Endothelial cell (in vitro differentiated cells): ENCODE results near the gene MRPL21. TPM values are rescaled to one million over a fixed set of nuclear protein-coding genes. Genes with fewer than 3 reads are reported as not detected.
A peak's percentile ranks its signal among the peaks of the same experiment; 100 is the strongest.

ENCODE experiments used
- DNase-seq: peaks from one replicate; pipeline ENCODE4 v3.0.0; 2021; ENCODE audit warnings: low spot score
- H3K27ac Mint-ChIP-seq: one replicate; pipeline ENCODE4 v1.8.0; 2021; ENCODE audit warnings: mixed read lengths, inconsistent platforms; ENCODE audit not compliant: unreplicated experiment
- H3K27me3 Mint-ChIP-seq: one replicate; pipeline ENCODE4 v1.8.0; 2021; ENCODE audit warnings: mild to moderate bottlenecking, moderate library complexity, mixed read lengths, inconsistent platforms; ENCODE audit not compliant: unreplicated experiment
- H3K36me3 Mint-ChIP-seq: one replicate; pipeline ENCODE4 v1.8.0; 2021; ENCODE audit warnings: mild to moderate bottlenecking, low read depth, mixed read lengths, inconsistent platforms; ENCODE audit not compliant: unreplicated experiment
- H3K4me1 Mint-ChIP-seq: one replicate; pipeline ENCODE4 v1.8.0; 2021; ENCODE audit warnings: mild to moderate bottlenecking, mixed read lengths, inconsistent platforms; ENCODE audit not compliant: unreplicated experiment
- H3K4me3 Mint-ChIP-seq: one replicate; pipeline ENCODE4 v1.8.0; 2021; ENCODE audit warnings: mild to moderate bottlenecking, mixed read lengths, inconsistent platforms; ENCODE audit not compliant: unreplicated experiment
- H3K9me3 Mint-ChIP-seq: one replicate; pipeline ENCODE4 v1.8.0; 2021; ENCODE audit warnings: mixed read lengths, inconsistent platforms; ENCODE audit not compliant: unreplicated experiment
- CTCF ChIP-seq: fragments of 200-600 bp; sonication (generic); IDR thresholded peaks from one replicate; pipeline ENCODE4 v1.5.0; 2021; ENCODE audit warnings: antibody characterized with exemption; ENCODE audit not compliant: unreplicated experiment
- total RNA-seq: library from RNA; stranded (reverse); fragmentation: NEBNext Ultra II Directional; extraction: Animal tissue kit (Norgen Biotek cat#: 25700); gene quantifications from one replicate; pipeline ENCODE4 v1.2.1, GENCODE V29; 2021; ENCODE audit not compliant: unreplicated experiment

MRPL21 gene
- total RNA-seq, 1 donor from 2014 or later = 54.4 TPM

- no peak for TF ChIP-seq CTCF
- Mint-ChIP-seq H3K4me3 (no peak overlapping the region), H3K36me3 (peaks cover 29% of the 10 kb centered on the region), H3K9me3 (no peaks in the 10 kb centered on the region), H3K4me1 (no peaks in the 10 kb centered on the region), H3K27ac (no peak overlapping the region), H3K27me3 (peaks cover 3% of the 10 kb centered on the region)
- no peak for DNase-seq
Observed at GRCh38 chr11:68912254-68912653, 8.6 kb upstream of the MRPL21 start.

GRCh38 chr11:68911731-68912130 lies 8.1 kb upstream of the MRPL21 start:
- no peak overlapping the region for H3K4me3 Mint-ChIP-seq
- peaks cover 29% of the 10 kb centered on the region for H3K36me3 Mint-ChIP-seq
- peaks cover 3% of the 10 kb centered on the region for H3K27me3 Mint-ChIP-seq
- H3K9me3 Mint-ChIP-seq = no peaks in the 10 kb centered on the region
- no peaks in the 10 kb centered on the region for H3K4me1 Mint-ChIP-seq
- DNase-seq = no peak
- no peak for TF ChIP-seq CTCF
- H3K27ac Mint-ChIP-seq = no peak overlapping the region

GRCh38 chr11:68910965-68911364 lies 7.3 kb upstream of the MRPL21 start:
- Mint-ChIP-seq H3K9me3 (no peaks in the 10 kb centered on the region), H3K4me3 (no peak overlapping the region), H3K36me3 (peaks cover 23% of the 10 kb centered on the region), H3K27ac (no peak overlapping the region), H3K4me1 (no peaks in the 10 kb centered on the region), H3K27me3 (peaks cover 3% of the 10 kb centered on the region)
- TF ChIP-seq CTCF = no peak
- no peak for DNase-seq

GRCh38 chr11:68908273-68908672 lies 4.6 kb upstream of the MRPL21 start:
- no peak for TF ChIP-seq CTCF
- peaks cover 9% of the 10 kb centered on the region for H3K4me1 Mint-ChIP-seq
- H3K4me3 Mint-ChIP-seq = no peak overlapping the region
- no peaks in the 10 kb centered on the region for H3K9me3 Mint-ChIP-seq
- peaks cover 19% of the 10 kb centered on the region for H3K36me3 Mint-ChIP-seq
- DNase-seq = no peak
- no peak overlapping the region for H3K27ac Mint-ChIP-seq
- peaks cover 1% of the 10 kb centered on the region for H3K27me3 Mint-ChIP-seq

- no peak for TF ChIP-seq CTCF
- peaks cover 25% of the 10 kb centered on the region for H3K4me1 Mint-ChIP-seq
- H3K9me3 Mint-ChIP-seq = no peaks in the 10 kb centered on the region
- peaks cover 18% of the 10 kb centered on the region for H3K36me3 Mint-ChIP-seq
- no peak overlapping the region for H3K27ac Mint-ChIP-seq
- H3K27me3 Mint-ChIP-seq = peaks cover 4% of the 10 kb centered on the region
- H3K4me3 Mint-ChIP-seq = peak overlapping the region; percentile 70
- no peak for DNase-seq
Observed at GRCh38 chr11:68905421-68906360, 2.1 kb upstream of the MRPL21 start.
